Hindlimb muscle (tissue), 1 donor: Measurements from ENCODE around the gene IRF2. TPM values are rescaled to one million over a fixed set of nuclear protein-coding genes. Genes with fewer than 3 reads are reported as not detected.

Source experiments
- DNase-seq: peaks from one replicate; pipeline ENCODE4 v3.0.0-alpha.2; 2013
- polyA plus RNA-seq: library from polyadenylated mRNA; unstranded; fragments of 120-200 nt; gene quantifications from one replicate; pipeline ENCODE4 v1.2.1, GENCODE V29; 2013; ENCODE audit not compliant: insufficient read length

The IRF2 gene
- polyA plus RNA-seq, 1 donor = 16.7 TPM

DNA sequence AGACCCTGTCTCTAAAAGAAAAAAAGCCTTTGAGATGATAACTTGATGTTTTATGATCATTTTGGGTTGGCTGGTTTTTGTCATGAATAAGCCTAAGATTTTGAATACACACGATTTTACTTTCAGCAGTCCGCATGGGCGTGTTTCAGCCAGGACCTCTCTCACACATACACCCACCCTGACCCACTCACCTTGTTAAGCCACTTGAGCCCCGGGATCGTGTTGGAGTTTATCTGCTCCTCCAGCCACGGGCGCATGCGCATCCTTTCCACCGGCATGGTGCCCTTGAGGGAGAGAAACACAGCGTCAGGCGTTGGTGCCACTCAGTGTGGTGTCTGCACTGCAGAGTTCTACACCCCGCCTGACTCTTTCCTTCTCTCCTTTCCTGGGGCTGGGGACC, 45.6 kb downstream of the IRF2 start:
- DNase-seq = no peak

DNA sequence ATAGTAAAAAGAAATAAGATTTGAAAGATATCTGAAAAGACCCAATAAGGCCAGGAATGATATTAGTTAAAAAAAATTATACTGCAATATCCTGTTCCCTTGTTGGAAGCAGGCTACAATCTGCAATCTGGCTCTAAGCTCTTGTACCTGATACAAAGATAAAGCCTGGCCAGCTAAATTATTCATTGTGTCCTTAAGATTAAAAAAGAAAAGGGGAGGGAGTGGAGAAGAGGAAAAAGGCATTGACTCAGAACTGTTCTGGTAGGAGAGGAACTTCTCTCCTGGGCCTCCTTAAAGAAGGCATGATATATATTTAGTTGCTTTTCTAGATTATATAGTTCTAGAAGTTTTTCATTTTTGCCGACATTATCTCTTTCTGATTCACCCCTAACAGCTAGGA, 46.7 kb downstream of the IRF2 start:
- DNase-seq = no peak

DNA sequence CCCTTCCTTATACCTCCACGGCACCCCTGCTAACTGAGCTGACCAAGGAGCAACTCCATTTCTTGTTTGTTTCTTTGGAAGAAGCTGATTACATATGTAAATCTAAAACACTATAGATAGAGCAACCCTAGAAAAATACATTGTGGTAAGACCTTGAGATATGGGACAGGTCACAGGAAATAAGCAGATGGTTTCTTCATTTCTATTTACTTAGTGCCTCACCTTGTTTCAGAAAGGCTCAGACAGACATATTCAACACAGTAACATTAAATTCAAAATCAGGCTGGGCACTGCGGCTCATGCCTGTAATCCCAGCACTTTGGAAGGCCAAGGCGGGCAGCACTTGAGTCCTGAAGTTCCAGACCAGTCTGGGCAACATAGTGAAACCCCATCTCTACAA, 47.3 kb downstream of the IRF2 start:
- DNase-seq = no peak

DNA sequence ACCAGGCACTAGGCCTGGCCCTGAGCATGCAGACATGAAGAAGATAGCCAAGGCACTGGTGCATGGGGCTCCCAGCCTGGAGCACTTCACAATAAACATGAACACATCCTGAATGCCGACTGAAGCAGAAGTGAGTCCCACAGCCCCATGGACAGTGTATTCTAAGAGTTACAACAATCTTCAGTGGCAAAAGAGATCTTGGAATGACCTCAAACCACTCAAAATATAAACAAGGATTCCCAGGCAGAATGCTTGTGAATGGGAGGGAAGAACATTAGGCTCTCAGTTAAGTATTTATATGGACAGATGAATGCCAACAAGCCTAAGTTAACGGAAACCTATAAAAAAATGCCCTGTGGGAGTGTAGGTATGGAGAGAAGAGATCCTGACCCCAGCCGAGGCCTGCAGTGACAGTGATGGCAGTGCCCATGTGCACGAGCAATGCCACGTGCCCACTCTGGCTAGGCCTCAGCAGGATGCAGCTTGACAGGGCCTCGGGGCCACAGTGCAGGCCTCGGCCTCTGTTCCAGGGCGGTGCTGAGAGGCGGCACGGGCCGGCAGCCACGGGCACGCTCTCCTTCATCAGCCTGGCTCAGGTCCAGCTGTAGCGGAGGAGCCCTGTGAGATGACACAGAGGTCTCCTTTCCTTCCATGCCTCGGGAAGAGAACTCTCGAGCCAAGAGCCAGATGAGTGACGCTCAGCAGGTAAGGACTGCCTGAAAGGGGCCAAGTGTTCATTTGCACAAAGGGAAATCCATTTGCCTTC, 49.2 kb downstream of the IRF2 start:
- DNase-seq = no peak

DNA sequence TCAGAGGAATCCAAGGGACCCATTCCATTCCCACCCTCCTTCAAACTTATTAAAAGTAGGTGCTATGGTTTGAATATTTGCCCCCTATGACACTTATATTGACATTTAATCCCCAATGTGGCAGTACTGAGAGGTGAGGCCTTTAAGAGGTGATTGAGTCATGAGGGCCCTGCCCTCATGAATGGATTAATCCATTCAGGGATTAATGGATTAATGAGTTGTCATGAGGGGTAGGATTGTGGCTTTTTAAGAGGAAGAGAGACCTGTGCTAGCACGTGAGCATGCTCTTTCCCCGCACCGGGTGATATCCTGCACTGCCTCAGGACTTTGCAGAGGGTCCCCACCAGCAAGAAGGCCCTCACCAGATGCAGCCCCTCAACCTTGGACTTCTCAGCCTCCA, 50.1 kb downstream of the IRF2 start:
- no peak for DNase-seq

DNA sequence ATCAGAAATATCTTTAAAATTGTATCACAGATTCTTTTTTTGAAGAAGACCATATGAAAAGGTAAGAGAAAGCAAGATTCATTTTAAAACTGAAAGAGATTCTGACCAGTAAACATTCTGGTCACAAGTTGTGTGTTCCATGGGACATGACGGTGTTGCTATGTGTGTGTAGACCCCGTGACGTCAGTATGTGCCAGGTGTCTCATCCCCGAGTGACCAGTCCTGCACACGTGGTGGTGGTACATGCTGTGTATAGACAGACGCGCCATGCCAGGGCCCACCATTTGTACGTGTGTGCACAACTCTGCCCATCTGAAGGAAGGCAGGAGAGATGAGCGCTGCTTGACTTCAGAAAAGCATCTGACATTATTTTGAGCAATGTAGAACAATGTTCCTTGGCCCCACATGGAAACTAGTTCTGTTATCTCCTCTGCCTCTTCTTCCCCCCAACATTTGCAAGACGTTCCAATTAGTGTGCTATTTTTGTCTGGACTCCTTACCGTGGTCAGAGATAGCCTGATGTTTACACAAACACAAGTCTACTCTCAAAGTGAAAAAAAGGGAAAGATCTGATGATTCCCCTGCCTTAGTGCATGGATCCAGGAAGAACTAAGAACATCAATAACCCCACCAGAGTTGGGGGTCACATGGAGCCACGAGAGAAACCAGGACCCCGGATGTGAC, 51.2 kb downstream of the IRF2 start:
- no peak for DNase-seq

DNA sequence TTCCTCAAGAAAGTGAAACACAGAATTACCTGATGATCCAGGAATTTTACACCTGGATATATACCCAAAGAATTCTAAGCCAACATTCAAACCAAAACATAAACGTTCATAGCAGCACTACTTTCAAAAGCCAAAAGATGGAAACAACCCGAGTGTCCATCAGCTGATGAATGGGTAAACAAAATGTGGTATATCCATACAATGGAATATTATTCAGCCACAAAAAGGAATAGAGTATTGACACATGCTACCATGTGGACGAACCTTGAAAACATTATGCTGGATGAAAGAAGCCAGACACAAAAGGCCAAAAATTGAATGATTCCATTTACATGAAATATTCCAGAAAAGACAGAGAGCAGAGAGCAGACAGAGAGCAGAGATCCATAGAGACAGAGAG, 52.0 kb downstream of the IRF2 start:
- DNase-seq = no peak

DNA sequence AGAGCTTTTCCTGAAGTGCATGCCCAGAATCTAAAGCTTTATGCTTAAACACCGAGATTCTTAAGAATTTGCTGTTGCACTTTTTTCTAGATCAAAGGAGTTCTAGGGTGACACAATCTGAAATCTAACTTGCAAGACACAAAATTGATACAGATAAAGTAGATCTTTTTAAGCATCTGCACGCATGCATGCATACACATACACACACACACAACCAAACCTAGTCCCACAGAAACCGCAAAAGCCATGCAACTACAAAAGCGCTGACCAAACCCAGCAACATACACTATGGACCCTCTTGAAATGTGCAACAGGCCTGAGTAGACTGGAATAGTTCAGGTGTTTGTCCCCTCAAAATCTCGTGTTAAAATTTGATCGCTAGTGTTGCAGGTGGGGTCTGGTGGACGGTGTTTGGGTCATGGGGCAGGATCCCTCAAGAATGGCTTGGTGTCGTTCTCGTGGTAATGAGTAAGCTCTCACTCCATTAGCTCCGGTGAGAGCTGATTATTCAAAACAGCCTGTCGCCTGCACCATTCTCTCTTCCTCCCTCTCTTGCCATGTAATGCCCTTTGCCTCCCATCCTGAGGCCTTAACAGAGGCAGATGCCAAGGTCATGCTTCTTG, 52.7 kb downstream of the IRF2 start:
- no peak for DNase-seq

DNA sequence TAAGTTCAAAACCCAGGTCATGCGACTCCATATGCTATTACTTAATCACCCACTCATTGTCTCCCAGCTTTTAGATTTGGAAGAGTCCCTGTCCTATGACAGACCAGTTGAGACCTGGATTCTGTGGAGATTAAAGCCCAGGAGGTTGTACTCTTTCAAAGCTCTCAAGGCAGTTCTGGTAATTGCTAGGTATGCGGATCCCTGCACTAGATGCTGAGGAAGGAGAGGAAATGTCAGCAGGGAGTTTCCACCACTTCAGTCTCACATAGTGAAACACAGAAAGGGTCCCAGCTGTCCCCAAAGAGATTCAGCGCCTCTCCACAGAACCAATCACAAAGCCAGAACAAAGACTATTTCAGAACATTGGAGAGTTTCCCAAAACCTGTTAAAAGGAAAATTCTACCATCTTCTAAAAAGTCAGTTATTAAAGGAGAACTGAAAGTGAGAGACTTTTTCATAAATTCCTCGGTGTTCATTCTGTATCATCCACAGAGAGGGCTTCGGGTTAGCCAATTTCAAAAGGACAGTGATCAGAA, 53.4 kb downstream of the IRF2 start:
- no peak for DNase-seq

DNA sequence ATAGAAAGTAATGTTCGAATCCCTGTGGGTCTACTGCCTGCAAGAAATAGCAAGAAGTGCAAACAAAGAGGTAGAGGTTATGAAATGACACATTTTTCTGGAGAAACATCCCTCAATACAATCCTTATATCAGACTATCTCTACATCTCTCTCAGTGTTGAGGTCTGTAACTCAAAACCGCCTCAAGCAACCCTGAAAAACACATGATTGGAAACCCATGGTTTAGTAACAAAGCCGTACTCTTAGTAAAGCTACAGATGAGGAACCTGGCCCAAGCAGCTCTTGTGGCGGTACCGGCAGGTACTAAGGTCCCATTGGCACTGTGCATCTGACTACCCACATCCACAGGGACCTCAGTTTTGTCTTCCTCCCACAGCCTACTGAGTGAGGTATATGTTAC, 53.9 kb downstream of the IRF2 start:
- no peak for DNase-seq

DNA sequence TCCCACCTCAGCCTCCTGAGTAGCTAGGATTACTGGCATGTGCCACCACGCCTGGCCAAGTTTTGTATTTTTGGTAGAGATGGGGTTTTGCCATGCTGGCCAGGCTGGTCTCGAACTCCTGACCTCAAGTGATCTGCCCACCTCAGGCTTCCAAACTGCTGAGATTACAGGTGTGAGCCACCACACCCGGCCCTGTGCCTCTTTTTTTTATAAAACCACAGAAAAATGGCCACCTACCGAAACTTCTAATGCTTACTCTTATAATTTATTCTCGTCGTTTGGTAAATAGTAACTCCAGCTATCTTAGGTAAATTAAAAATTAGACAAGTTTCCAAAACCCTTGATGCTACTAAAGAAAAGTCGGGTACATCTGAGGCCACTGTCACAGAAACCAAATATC, 54.4 kb downstream of the IRF2 start:
- no peak for DNase-seq

DNA sequence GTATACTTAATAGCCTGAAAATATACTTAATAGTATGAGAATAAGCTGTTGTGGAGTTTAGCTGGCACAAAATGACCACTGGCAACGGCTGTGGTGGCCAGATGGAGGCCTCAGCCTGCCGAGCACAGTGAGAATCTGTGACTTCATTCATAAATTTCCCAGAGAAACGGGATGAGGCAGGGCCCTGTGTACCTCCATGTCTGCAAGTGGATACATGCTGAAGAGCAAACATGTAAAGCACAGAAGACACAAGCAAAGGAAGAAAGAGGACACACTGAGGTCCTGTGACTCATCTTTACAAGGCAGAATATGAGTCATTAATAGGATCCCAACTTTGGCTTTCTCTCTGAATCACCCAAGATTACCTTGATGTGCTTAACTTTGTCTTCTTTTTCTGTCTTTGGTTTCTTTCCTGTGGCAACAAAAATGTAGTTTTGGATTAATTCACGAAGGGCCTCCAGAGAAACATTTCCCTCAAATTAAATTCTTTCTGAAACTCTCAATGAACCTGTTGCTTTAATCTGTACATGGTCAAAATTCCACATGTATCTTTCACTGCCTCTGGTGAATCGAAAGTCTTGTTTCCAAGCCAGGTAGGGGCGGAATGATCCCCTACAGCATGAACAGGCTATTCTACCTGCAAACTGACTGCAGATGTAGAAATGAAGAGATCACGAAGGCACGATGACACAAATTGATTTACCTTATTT, 56.4 kb downstream of the IRF2 start:
- no peak for DNase-seq

DNA sequence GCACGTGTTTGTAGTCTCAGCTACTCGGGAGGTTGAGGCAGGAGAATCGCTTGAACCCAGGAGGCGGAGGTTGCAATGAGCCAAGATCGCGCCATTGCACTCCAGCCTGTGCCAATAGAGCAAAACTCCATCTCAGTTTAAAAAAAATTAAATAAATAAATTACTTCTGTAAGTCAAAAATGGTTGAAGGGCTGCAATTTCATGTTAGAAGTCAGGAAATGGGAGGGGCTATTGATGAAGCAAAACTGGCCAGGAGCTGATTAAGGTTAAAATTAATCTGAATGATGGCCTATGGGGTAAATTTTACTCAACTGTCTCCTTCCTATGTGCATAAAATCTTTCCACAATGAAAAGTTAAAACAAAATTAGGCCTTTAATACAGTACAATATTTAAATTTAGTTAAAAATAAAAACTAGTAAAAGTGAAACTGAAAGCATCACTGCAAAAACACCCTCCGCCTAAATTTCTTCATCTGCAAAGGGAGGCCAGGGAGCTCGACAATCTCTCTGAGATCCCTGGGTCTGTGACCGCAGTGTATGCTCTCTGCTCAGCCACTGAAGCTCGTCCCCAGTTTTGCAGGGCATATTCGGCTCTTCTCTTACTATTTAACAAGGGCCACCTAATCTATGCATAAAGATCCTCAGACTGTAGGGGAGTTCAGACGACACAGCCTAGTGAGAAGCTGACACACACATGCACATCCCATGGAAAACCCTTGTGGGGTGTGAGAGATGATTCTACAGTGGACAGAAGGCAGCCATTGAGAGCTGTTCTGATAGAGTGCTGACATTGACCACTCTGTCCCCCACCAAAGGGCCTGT, 57.2 kb downstream of the IRF2 start:
- DNase-seq = no peak

DNA sequence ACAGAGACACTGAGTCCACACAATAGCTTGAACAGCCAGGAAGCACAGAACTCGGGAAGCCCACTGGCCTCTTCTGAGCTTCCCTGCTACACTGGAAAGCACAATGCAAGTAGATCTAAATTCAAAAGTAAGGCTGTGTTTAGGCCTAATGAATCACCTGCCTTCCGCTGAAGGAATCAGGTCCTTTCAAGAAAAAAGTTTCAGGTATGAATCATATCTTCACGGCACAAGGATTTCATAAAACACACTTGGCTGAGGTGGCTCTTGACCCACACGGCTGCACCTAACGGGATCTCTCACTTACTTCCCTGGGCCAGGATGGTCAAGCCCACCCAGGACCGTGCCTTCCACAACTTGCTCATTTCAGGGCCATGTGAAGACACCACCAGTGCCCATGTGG, 59.3 kb downstream of the IRF2 start:
- DNase-seq = no peak

DNA sequence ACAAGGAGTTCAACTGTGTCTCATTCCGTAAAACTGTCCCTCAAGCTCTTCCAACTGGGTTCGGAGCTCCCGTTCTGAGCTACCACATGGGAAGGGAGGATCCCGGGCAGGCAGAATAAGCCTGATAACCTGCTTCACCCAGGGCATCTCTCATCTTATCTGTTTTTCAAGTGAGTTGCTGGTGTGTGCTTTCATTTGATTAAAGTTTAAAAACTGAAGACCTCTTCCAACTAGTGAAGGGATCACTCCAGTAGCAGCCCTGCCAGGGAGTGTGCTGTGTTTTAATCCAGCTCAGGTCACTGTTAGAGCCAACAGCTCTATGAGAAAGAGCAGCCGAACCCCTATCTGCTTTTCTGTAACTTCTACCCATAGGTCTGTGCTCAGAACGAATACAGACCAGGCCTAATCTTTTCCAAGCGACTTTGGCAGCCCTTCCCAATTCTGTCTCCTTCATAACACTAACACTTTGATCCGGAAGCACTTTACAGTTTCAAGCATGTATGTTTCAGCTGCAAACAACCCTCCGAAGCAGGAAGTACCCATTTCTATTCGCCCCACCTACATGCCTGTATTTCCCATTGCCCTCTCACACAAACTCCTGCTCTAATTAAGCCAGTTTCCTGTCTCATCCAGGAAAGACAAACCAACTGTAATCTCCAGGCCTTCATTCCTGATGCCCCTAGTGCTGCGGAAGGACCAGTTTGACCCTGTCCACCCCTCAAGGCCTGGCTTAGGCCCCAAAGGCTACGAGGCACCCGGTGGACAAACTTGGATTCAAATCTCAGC, 60.9 kb downstream of the IRF2 start:
- no peak for DNase-seq

DNA sequence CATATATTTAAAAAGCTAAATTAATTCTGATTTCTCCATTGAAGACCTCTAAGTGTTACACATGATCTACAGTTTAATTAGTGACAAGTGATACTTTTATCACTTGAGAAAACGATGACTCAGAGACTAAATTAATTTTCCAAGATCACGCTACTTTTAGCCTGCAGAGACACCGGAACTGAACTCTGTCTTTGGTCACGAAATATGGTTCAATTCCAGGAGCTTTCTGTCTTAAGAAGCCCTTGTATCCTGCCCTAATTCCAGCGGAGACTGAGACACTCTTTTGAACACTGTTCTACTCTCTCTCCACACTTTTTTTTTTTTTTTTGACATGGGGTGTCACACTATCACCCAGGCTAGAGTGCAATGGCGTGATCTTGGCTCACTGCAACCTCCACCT, 63.6 kb downstream of the IRF2 start:
- no peak for DNase-seq

DNA sequence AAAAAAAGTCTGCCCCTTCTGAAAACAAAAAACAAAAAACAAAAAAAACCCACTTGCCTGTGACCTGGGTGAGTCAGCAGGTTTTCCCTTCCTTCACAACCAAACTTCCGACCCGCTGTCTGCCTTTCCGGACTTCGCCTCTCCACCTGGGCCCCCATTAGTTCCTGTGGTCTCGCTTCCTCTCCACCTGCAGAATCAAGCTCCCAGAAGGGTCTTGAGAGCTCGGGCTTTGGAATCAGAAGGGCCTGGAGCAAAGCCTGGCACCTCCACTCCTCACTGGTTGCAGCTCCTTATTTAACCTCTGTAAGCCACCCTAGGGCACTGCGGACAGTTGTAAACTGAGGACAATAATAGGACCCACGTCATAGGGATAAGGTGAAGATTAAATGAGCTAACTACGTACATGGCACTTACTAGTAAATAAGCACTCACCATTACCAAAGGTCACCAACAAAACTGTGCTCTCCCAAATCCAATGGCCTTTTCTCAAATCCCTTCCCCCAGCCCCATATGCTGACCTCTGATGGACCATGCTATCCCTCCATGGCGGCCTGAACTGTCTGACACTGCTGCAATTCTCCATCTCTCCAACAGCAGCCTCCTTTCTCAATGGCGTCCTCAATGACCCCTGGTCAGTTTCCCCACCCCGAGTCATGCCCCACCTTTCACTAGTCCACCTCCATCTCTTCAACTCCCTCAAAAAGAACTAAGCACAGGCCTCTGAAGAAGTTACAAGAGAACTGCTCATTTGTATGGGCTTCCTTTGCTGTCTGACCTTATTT, 64.2 kb downstream of the IRF2 start:
- no peak for DNase-seq

DNA sequence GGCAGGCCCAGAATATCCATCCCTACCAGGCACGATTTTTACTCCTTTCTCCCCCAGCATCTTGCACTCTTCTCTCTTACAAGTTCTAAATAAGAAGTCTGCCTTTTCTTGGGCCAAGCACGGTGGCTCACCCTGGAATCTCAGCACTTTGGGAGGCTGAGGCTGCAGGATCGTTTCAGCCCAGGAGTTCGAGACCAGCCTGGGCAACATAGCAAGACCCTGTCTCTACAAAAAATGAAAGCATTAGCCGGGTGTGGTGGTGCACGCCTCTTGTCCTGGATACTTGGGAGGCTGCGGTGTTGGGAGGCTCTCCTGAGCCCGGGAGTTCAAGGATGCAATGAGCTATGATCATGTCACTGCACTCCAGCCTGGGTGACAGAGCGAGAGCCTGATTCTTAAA, 64.8 kb downstream of the IRF2 start:
- DNase-seq = no peak

DNA sequence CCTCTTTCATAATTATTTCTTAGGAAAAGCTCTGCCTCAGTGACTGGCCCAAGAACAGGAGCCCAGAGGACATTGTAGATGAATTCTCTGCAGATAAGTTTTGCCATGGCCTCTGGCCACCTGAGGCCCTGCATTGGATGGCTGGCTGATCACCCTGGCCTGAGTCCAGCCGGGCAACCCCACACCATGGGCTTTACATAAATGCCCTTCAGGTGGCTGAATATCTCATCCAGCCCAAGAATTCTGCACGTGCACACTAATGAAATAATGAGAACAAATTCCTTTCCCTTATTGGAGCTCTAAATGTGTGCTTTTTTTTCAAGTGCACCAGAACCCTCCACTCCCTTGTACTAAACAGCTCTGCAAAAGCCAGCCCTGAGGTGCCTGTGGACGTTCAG, 65.7 kb downstream of the IRF2 start:
- no peak for DNase-seq

DNA sequence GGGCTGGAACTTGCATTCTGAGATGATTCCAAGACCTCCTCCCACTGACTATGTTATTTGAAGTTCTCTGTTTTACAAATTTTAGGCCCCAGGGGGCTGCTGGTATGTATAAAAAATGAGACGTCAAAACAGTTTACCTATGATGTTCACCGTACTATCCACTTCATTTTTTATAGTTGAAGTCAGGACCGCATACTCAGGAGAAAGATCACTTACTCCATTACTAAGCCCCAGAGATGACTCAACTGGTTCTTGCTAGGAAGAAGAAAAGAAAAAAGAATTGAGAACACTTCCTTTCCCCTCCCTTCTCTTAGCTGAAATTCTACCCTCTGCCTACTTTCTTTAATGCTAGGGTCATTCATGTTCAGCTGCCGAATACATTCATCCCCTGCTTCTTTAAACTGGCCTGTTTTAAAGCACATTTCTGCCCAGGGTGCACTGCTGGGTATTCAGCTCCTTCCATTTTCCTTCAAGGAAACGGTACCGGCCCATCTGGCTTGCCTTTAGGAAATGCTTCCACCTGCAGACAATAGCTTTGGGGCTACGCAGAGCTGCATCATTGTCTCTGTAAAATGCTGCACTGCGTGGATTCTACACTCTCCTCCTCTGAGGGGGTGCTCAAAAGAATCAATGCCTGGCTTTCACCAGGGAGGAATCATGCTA, 66.2 kb downstream of the IRF2 start:
- no peak for DNase-seq
